WTC11 (cell line): ENCODE results near the gene CYP1A2. TPM values are rescaled to one million over a fixed set of nuclear protein-coding genes. Genes with fewer than 3 reads are reported as not detected.
"Not testable (repeated sequence)": the region's sequence is repeated elsewhere in the genome, so short reads cannot be mapped to it uniquely, and the experiment has no call there.

Experiments
- ATAC-seq: fragments of 200-7000 bp; cut with Tn5 transposase; 2 replicates; pipeline ENCODE4 v1.10.0; 2021; ENCODE audit warnings: mild to moderate bottlenecking, moderate library complexity
- CTCF ChIA-PET: fragments of 300-600 bp; sonication (Branson Sonifier 250); formaldehyde crosslinking; loops from one replicate; lab custom pipeline; 2021; ENCODE audit warnings: antibody characterized with exemption; lab: Charles Lee
- POLR2A ChIA-PET: fragments of 350-600 bp; sonication (Branson Sonifier 250); formaldehyde crosslinking; loops from one replicate; lab custom pipeline; 2021; ENCODE audit warnings: antibody characterized with exemption; lab: Charles Lee
- DNase-seq: peaks from one replicate; pipeline ENCODE4 v3.0.0; 2021; ENCODE audit warnings: low spot score
- H3K27ac Mint-ChIP-seq: 2 replicates; pipeline ENCODE4 v1.8.0; 2021; ENCODE audit warnings: mixed read lengths
- H3K27me3 Mint-ChIP-seq: 2 replicates; pipeline ENCODE4 v1.8.0; 2021; ENCODE audit warnings: low read depth, mild to moderate bottlenecking, moderate library complexity, mixed read lengths
- H3K36me3 Mint-ChIP-seq: 2 replicates; pipeline ENCODE4 v1.8.0; 2021; ENCODE audit warnings: mixed read lengths
- H3K4me1 Mint-ChIP-seq: 2 replicates; pipeline ENCODE4 v1.8.0; 2022; ENCODE audit warnings: mixed read lengths
- H3K4me3 Mint-ChIP-seq: 2 replicates; pipeline ENCODE4 v1.8.0; 2021; ENCODE audit warnings: mild to moderate bottlenecking, moderate library complexity, mixed read lengths
- H3K9me3 Mint-ChIP-seq: 2 replicates; pipeline ENCODE4 v1.8.0; 2021; ENCODE audit warnings: mixed read lengths
- EMX1 ChIP-seq: fragments of 250-450 bp; sonication (Bioruptor Pico); IDR thresholded peaks from 2 replicates; pipeline ENCODE4 v1.8.0; 2021; ENCODE audit warnings: mild to moderate bottlenecking
- FOXK1 ChIP-seq: sonication (generic); formaldehyde crosslinking; IDR thresholded peaks from 2 replicates; pipeline ENCODE4 v1.8.0; 2022; ENCODE audit warnings: mild to moderate bottlenecking, moderate library complexity, missing genetic modification reagents
- GRHL2 ChIP-seq: fragments of 250-450 bp; sonication (Bioruptor Pico); IDR thresholded peaks from 2 replicates; pipeline ENCODE4 v1.8.0; 2022; ENCODE audit warnings: mild to moderate bottlenecking, moderate library complexity; ENCODE audit not compliant: insufficient replicate concordance, severe bottlenecking
- IRF2 ChIP-seq: sonication (generic); formaldehyde crosslinking; IDR thresholded peaks from 2 replicates; pipeline ENCODE4 v1.8.0; 2022; ENCODE audit warnings: low read depth, missing genetic modification reagents, borderline replicate concordance
- JAZF1 ChIP-seq: fragments of 250-450 bp; sonication (Bioruptor Pico); IDR thresholded peaks from 2 replicates; pipeline ENCODE4 v1.9.0; 2021; ENCODE audit warnings: moderate library complexity, mild to moderate bottlenecking, inconsistent platforms
- TEAD1 ChIP-seq: sonication (generic); formaldehyde crosslinking; IDR thresholded peaks from 2 replicates; pipeline ENCODE4 v1.8.0; 2022; ENCODE audit warnings: mild to moderate bottlenecking, missing genetic modification reagents
- ZNF396 ChIP-seq: fragments of 250-450 bp; sonication (Bioruptor Pico); IDR thresholded peaks from 2 replicates; pipeline ENCODE4 v1.8.0; 2021; ENCODE audit warnings: mild to moderate bottlenecking, moderate library complexity, borderline replicate concordance
- total RNA-seq: library from RNA; stranded (reverse); gene quantifications from 3 replicates; pipeline ENCODE4 v1.2.3, GENCODE V29; 2021
- TF ChIP-seq, protein P1 (sequence below): sonication (generic); formaldehyde crosslinking; IDR thresholded peaks from 2 replicates; pipeline ENCODE4 v1.8.1; 2023; ENCODE audit warnings: mild to moderate bottlenecking, missing genetic modification reagents, moderate library complexity
- TF ChIP-seq, protein P2 (sequence below): fragments of 250-450 bp; sonication (Bioruptor Pico); IDR thresholded peaks from 2 replicates; pipeline ENCODE4 v1.9.0; 2021; ENCODE audit warnings: mild to moderate bottlenecking, borderline replicate concordance
- TF ChIP-seq, protein P3 (sequence below): sonication (generic); formaldehyde crosslinking; IDR thresholded peaks from 2 replicates; pipeline ENCODE4 v1.8.1; 2023; ENCODE audit warnings: mild to moderate bottlenecking, missing genetic modification reagents, moderate library complexity
- TF ChIP-seq, protein P4 (sequence below): sonication (generic); formaldehyde crosslinking; IDR thresholded peaks from 2 replicates; pipeline ENCODE4 v1.8.0; 2022; ENCODE audit warnings: mild to moderate bottlenecking, missing genetic modification reagents
- TF ChIP-seq, protein P5 (sequence below): fragments of 250-450 bp; sonication (Bioruptor Pico); IDR thresholded peaks from 2 replicates; pipeline ENCODE4 v1.9.0; 2021; ENCODE audit warnings: mild to moderate bottlenecking
- TF ChIP-seq, protein P6 (sequence below): sonication (generic); formaldehyde crosslinking; IDR thresholded peaks from 2 replicates; pipeline ENCODE4 v1.8.0; 2022; ENCODE audit warnings: mild to moderate bottlenecking, missing genetic modification reagents
- TF ChIP-seq, protein P7 (sequence below): sonication (generic); formaldehyde crosslinking; IDR thresholded peaks from 2 replicates; pipeline ENCODE4 v1.8.1; 2023; ENCODE audit warnings: mild to moderate bottlenecking, missing genetic modification reagents, borderline replicate concordance

CYP1A2 gene
- total RNA-seq, 1 experiment from 2014 or later: not detected

DNA sequence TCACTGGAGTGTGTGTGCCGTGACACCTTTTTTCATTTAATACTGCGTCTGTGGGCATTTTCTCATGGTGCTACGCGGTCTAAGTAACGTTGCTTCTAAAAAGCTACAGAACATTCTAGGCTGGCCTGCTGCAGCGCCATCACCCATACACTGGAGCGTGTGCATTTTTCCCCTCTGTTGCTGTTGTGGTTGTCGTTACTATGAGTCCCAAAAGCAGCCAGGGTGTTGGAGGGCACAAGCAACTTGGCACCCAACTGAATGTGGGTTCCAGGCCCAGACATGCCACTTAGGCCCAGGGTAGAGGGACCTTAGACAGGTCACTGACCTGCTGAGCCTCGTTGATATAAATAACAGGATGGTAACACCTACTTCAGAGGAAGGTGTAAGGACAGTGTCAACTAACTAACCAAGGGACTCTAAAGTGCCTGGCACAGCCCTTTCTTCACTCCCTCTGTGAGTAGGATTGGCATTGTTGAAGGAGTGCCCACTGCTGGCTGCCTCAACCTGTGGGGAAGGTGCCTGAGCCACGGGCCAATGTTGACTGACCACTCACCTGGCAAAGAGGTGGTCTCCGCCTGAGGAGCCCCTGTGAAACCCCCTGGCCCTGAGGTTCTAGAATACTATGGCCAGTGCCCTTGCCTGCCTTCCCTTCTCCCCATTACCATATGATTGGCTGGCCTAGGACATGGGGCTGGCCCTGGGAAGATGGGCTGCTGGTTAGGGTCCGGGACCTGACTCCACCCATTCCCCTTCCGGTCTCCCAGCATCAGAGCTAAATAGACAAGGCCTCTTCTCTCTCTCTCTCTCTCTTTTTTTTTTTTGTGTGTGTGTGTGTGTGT is 36.8 kb downstream of the CYP1A2 start:
- Mint-ChIP-seq H3K27me3 (peaks cover 12% of the 10 kb centered on the region), H3K4me1 (peaks cover 52% of the 10 kb centered on the region), H3K9me3 (no peaks in the 10 kb centered on the region), H3K36me3 (no peaks in the 10 kb centered on the region), H3K4me3 (no peak overlapping the region), H3K27ac (peak overlapping the region; percentile 73; the same call in 1 of the 2 replicates)
- DNase-seq (no peak), ATAC-seq (no peak)
- ChIA-PET POLR2A (no interaction called here), CTCF (interaction anchor here (0.7 to 14.8 kb wide), 2 partner anchors 11 to 155 kb away, joined by 3 to 360 read pairs; no protein-coding TSS in a partner anchor)
- TF ChIP-seq, protein P1, sequence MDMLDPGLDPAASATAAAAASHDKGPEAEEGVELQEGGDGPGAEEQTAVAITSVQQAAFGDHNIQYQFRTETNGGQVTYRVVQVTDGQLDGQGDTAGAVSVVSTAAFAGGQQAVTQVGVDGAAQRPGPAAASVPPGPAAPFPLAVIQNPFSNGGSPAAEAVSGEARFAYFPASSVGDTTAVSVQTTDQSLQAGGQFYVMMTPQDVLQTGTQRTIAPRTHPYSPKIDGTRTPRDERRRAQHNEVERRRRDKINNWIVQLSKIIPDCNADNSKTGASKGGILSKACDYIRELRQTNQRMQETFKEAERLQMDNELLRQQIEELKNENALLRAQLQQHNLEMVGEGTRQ (CRISPR knock-in tag): no peak
- TF ChIP-seq, protein P2, sequence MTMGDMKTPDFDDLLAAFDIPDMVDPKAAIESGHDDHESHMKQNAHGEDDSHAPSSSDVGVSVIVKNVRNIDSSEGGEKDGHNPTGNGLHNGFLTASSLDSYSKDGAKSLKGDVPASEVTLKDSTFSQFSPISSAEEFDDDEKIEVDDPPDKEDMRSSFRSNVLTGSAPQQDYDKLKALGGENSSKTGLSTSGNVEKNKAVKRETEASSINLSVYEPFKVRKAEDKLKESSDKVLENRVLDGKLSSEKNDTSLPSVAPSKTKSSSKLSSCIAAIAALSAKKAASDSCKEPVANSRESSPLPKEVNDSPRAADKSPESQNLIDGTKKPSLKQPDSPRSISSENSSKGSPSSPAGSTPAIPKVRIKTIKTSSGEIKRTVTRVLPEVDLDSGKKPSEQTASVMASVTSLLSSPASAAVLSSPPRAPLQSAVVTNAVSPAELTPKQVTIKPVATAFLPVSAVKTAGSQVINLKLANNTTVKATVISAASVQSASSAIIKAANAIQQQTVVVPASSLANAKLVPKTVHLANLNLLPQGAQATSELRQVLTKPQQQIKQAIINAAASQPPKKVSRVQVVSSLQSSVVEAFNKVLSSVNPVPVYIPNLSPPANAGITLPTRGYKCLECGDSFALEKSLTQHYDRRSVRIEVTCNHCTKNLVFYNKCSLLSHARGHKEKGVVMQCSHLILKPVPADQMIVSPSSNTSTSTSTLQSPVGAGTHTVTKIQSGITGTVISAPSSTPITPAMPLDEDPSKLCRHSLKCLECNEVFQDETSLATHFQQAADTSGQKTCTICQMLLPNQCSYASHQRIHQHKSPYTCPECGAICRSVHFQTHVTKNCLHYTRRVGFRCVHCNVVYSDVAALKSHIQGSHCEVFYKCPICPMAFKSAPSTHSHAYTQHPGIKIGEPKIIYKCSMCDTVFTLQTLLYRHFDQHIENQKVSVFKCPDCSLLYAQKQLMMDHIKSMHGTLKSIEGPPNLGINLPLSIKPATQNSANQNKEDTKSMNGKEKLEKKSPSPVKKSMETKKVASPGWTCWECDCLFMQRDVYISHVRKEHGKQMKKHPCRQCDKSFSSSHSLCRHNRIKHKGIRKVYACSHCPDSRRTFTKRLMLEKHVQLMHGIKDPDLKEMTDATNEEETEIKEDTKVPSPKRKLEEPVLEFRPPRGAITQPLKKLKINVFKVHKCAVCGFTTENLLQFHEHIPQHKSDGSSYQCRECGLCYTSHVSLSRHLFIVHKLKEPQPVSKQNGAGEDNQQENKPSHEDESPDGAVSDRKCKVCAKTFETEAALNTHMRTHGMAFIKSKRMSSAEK (CRISPR knock-in tag): no peak

DNA sequence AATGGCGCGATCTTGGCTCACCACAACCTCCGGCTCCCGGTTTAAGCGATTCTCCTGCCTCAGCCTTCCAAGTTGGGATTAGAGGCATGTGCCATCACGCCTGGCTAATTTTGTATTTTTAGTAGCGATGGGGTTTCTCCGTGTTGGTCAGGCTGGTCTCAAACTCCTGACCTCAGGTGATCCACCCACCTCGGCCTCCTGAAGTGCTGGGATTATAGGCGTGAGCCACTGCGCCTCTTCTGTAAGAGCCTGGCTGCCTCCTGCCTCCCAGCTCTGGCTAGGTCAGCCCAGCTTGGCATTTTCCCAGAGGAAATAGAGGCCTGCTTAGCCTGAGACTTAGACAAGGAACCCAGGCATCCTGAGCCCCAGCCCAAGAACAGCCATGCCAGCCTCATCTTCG is 37.4 kb downstream of the CYP1A2 start:
- ATAC-seq, H3K27ac Mint-ChIP-seq, POLR2A ChIA-PET, H3K27me3 Mint-ChIP-seq, H3K36me3 Mint-ChIP-seq, DNase-seq, H3K9me3 Mint-ChIP-seq, H3K4me3 Mint-ChIP-seq: not testable (repeated sequence)
- peaks cover 46% of the 10 kb centered on the region for H3K4me1 Mint-ChIP-seq
- CTCF ChIA-PET: interaction anchor here (0.7 to 14.8 kb wide), 3 partner anchors 12 to 155 kb away, joined by 3 to 360 read pairs (median 40); no protein-coding TSS in a partner anchor

DNA sequence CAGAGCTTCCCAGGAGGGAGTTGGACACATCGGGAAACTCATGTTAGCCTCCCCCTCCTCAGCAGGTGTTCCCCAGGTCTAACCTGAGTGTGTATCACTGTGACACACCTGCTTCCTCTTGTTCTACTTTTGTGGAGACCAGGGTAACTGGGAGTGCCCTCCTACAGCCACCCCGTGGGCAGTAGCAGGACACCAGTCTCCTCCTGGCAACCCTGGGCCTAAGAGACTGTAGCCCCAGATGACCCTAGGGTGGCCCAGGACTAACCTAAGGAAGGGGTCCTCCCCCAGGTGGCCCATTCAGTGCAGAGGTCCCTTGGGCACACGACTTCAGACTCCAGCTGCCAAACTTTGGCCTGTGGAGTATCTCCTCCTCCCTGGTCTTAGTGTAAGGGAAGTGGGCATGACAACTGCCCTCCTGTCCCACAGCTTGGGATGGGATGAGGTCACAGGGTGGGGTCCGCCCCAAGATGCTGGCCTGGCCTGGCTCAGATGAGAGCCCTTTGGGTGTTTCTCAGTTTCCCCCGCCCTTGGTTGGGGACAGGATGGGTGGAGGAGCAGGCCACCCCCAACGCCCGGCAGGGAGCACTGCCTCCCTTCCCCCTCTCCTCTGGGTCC is 38.0 kb downstream of the CYP1A2 start:
- H3K36me3 Mint-ChIP-seq: no peaks in the 10 kb centered on the region
- no peaks in the 10 kb centered on the region for H3K9me3 Mint-ChIP-seq
- POLR2A ChIA-PET: interaction anchor here (0.8 to 1.2 kb wide), 2 partner anchors 21 to 26 kb away, joined by 3 to 7 read pairs; no protein-coding TSS in a partner anchor
- no peak overlapping the region for H3K27ac Mint-ChIP-seq
- DNase-seq (no peak), ATAC-seq (no peak)
- CTCF ChIA-PET: interaction anchor here (0.5 to 14.8 kb wide), 25 partner anchors 12 to 671 kb away, joined by 3 to 360 read pairs (median 8); partner anchors contain the start of genes CPLX3, CYP1A1, FAM219B and SCAMP5
- peaks cover 43% of the 10 kb centered on the region for H3K4me1 Mint-ChIP-seq
- no peak overlapping the region for H3K4me3 Mint-ChIP-seq
- H3K27me3 Mint-ChIP-seq: no peaks in the 10 kb centered on the region; the same call in 1 of the 2 replicates
- TF ChIP-seq FOXK1 (no peak), GRHL2 (no peak), JAZF1 (no peak), IRF2 (no peak), ZNF396 (CRISPR knock-in tag) (no peak), EMX1 (CRISPR knock-in tag) (no peak), TEAD1 (CRISPR knock-in tag) (no peak)
- TF ChIP-seq, protein P3, sequence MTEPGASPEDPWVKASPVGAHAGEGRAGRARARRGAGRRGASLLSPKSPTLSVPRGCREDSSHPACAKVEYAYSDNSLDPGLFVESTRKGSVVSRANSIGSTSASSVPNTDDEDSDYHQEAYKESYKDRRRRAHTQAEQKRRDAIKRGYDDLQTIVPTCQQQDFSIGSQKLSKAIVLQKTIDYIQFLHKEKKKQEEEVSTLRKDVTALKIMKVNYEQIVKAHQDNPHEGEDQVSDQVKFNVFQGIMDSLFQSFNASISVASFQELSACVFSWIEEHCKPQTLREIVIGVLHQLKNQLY (CRISPR knock-in tag): no peak
- TF ChIP-seq, protein P4, sequence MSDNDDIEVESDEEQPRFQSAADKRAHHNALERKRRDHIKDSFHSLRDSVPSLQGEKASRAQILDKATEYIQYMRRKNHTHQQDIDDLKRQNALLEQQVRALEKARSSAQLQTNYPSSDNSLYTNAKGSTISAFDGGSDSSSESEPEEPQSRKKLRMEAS (CRISPR knock-in tag): no peak
- TF ChIP-seq, protein P5, sequence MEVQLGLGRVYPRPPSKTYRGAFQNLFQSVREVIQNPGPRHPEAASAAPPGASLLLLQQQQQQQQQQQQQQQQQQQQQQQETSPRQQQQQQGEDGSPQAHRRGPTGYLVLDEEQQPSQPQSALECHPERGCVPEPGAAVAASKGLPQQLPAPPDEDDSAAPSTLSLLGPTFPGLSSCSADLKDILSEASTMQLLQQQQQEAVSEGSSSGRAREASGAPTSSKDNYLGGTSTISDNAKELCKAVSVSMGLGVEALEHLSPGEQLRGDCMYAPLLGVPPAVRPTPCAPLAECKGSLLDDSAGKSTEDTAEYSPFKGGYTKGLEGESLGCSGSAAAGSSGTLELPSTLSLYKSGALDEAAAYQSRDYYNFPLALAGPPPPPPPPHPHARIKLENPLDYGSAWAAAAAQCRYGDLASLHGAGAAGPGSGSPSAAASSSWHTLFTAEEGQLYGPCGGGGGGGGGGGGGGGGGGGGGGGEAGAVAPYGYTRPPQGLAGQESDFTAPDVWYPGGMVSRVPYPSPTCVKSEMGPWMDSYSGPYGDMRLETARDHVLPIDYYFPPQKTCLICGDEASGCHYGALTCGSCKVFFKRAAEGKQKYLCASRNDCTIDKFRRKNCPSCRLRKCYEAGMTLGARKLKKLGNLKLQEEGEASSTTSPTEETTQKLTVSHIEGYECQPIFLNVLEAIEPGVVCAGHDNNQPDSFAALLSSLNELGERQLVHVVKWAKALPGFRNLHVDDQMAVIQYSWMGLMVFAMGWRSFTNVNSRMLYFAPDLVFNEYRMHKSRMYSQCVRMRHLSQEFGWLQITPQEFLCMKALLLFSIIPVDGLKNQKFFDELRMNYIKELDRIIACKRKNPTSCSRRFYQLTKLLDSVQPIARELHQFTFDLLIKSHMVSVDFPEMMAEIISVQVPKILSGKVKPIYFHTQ (CRISPR knock-in tag): no peak
- TF ChIP-seq, protein P6, sequence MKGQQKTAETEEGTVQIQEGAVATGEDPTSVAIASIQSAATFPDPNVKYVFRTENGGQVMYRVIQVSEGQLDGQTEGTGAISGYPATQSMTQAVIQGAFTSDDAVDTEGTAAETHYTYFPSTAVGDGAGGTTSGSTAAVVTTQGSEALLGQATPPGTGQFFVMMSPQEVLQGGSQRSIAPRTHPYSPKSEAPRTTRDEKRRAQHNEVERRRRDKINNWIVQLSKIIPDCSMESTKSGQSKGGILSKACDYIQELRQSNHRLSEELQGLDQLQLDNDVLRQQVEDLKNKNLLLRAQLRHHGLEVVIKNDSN (CRISPR knock-in tag): no peak
- TF ChIP-seq, protein P7, sequence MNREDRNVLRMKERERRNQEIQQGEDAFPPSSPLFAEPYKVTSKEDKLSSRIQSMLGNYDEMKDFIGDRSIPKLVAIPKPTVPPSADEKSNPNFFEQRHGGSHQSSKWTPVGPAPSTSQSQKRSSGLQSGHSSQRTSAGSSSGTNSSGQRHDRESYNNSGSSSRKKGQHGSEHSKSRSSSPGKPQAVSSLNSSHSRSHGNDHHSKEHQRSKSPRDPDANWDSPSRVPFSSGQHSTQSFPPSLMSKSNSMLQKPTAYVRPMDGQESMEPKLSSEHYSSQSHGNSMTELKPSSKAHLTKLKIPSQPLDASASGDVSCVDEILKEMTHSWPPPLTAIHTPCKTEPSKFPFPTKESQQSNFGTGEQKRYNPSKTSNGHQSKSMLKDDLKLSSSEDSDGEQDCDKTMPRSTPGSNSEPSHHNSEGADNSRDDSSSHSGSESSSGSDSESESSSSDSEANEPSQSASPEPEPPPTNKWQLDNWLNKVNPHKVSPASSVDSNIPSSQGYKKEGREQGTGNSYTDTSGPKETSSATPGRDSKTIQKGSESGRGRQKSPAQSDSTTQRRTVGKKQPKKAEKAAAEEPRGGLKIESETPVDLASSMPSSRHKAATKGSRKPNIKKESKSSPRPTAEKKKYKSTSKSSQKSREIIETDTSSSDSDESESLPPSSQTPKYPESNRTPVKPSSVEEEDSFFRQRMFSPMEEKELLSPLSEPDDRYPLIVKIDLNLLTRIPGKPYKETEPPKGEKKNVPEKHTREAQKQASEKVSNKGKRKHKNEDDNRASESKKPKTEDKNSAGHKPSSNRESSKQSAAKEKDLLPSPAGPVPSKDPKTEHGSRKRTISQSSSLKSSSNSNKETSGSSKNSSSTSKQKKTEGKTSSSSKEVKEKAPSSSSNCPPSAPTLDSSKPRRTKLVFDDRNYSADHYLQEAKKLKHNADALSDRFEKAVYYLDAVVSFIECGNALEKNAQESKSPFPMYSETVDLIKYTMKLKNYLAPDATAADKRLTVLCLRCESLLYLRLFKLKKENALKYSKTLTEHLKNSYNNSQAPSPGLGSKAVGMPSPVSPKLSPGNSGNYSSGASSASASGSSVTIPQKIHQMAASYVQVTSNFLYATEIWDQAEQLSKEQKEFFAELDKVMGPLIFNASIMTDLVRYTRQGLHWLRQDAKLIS (CRISPR knock-in tag): no peak
